Measurements from ENCODE around the gene TSPAN3.

DNA sequence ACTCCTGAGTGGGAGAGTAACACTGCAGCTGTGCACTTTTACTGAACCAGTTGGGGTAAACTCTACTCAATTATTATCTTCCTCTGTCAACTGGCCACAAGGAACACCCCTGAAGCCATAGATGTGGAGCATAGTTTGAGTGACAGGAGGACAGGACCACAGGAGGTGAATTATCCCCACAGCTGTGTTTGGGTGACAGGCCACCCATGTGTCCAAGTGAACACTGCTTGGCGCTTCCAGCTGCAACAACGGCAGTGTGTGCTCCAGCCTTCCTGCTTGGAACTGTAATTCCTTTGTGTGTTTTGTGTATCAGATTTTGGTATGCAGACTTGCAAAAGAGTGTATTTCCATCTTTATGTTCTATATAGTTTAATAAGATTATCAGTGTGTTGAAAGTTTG lies 20.2 kb upstream of the TSPAN3 start:
- no peak for TF ChIP-seq CTCF (IDR thresholded peaks at IDR 0.05)
- TF ChIP-seq POLR2A (IDR thresholded peaks at IDR 0.05) = no peak
